ENCODE measurements around the gene PRRG1. TPM values are rescaled to one million over a fixed set of nuclear protein-coding genes. Genes with fewer than 3 reads are reported as not detected.

The PRRG1 gene
- total and polyA plus RNA-seq, 2 donors (not counting 1 experiment from before 2014, with no cell fraction given) = 10.2 to 15.5 TPM

GRCh38 chrX:37437160-37437559 is 88.0 kb downstream of the PRRG1 start:
- Histone ChIP-seq H3K4me3 (replicated peaks in 1 of 4; ENCODE audit: control extremely low read depth in 1 of 4, insufficient read depth in 1 of 4, low read depth in 3 of 4, low read length in 4 of 4) (no peak overlapping the region), H3K36me3 (ENCODE audit: control insufficient read depth, insufficient read depth, low read length) (no peaks in the 10 kb centered on the region), H2AFZ (ENCODE audit: low read length) (no peak overlapping the region), H3K4me1 (ENCODE audit: control insufficient read depth, extremely low read depth, insufficient read depth, low read length) (no peaks in the 10 kb centered on the region), H3K4me2 (ENCODE audit: extremely low read depth, insufficient read depth, low read length) (no peak overlapping the region), H3K9me3 (ENCODE audit: control insufficient read depth, insufficient read depth, low read depth, low read length) (no peaks in the 10 kb centered on the region), H3K79me2 (ENCODE audit: control insufficient read depth, insufficient read depth, low read length) (no peaks in the 10 kb centered on the region), H3K27me3 (ENCODE audit: control insufficient read depth, insufficient read depth, low read length) (no peaks in the 10 kb centered on the region), H3K27ac (ENCODE audit: insufficient read depth, low read length) (no peak overlapping the region), H3K9ac (ENCODE audit: insufficient read depth, low read length) (no peak overlapping the region), H4K20me1 (ENCODE audit: control insufficient read depth, extremely low read depth, insufficient read depth, low read length) (no peaks in the 10 kb centered on the region)
- DNase-seq (ENCODE audit: low read depth in 2 of 2) = no peak
- TF ChIP-seq EZH2 (IDR thresholded peaks at IDR 0.05; ENCODE audit: low read length, missing control alignments) = no peak
- TF ChIP-seq CTCF (conservative IDR thresholded peaks at IDR 0.05 in 1 of 2, IDR thresholded peaks at IDR 0.05 in 1 of 2; ENCODE audit: low read depth in 1 of 2, low read length in 2 of 2) = no peak

GRCh38 chrX:37441377-37441776 is 92.2 kb downstream of the PRRG1 start:
- no peak for DNase-seq (ENCODE audit: low read depth in 2 of 2)
- TF ChIP-seq EZH2 (IDR thresholded peaks at IDR 0.05; ENCODE audit: low read length, missing control alignments) (no peak), CTCF (conservative IDR thresholded peaks at IDR 0.05 in 1 of 2, IDR thresholded peaks at IDR 0.05 in 1 of 2; ENCODE audit: low read depth in 1 of 2, low read length in 2 of 2) (no peak)
- no peak overlapping the region for H3K9ac ChIP-seq (ENCODE audit: insufficient read depth, low read length)

DNA sequence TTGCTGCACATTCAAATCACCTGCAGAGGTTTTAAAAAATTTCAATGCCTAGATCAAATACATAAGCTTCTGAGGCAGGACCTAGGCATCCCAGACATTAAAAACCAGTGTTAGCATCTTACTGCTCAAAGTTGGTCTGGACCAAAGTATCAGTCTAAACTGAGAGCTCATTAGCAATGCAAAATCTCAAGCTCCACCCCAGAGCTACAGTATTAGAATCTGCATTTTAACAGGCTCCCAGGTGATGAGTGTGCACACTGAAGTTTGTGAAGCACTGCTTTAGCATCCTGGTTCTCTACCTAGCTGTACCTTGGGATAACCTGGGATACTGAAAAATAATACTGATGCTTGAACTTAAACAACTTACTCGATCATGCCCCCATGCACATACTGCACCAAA is 96.0 kb downstream of the PRRG1 start:
- TF ChIP-seq CTCF (conservative IDR thresholded peaks at IDR 0.05 in 1 of 2, IDR thresholded peaks at IDR 0.05 in 1 of 2; ENCODE audit: low read depth in 1 of 2, low read length in 2 of 2) (no peak), EZH2 (IDR thresholded peaks at IDR 0.05; ENCODE audit: low read length, missing control alignments) (no peak)
- Histone ChIP-seq H2AFZ (ENCODE audit: low read length) (no peak overlapping the region), H3K9ac (ENCODE audit: insufficient read depth, low read length) (no peak overlapping the region), H3K4me3 (replicated peaks in 1 of 4; ENCODE audit: control extremely low read depth in 1 of 4, insufficient read depth in 1 of 4, low read depth in 3 of 4, low read length in 4 of 4) (no peak overlapping the region), H3K9me3 (ENCODE audit: control insufficient read depth, insufficient read depth, low read depth, low read length) (no peaks in the 10 kb centered on the region), H4K20me1 (ENCODE audit: control insufficient read depth, extremely low read depth, insufficient read depth, low read length) (no peaks in the 10 kb centered on the region), H3K27ac (ENCODE audit: insufficient read depth, low read length) (no peak overlapping the region), H3K36me3 (ENCODE audit: control insufficient read depth, insufficient read depth, low read length) (no peaks in the 10 kb centered on the region), H3K79me2 (ENCODE audit: control insufficient read depth, insufficient read depth, low read length) (no peaks in the 10 kb centered on the region), H3K4me2 (ENCODE audit: extremely low read depth, insufficient read depth, low read length) (no peak overlapping the region), H3K27me3 (ENCODE audit: control insufficient read depth, insufficient read depth, low read length) (no peaks in the 10 kb centered on the region), H3K4me1 (ENCODE audit: control insufficient read depth, extremely low read depth, insufficient read depth, low read length) (no peaks in the 10 kb centered on the region)
- DNase-seq (ENCODE audit: low read depth in 2 of 2) = no peak

More at GRCh38 chrX:37441377-37441776, 92.2 kb downstream of the PRRG1 start:
- Histone ChIP-seq H4K20me1 (ENCODE audit: control insufficient read depth, extremely low read depth, insufficient read depth, low read length) (no peaks in the 10 kb centered on the region), H3K36me3 (ENCODE audit: control insufficient read depth, insufficient read depth, low read length) (no peaks in the 10 kb centered on the region), H3K27ac (ENCODE audit: insufficient read depth, low read length) (no peak overlapping the region), H3K4me3 (replicated peaks in 1 of 4; ENCODE audit: control extremely low read depth in 1 of 4, insufficient read depth in 1 of 4, low read depth in 3 of 4, low read length in 4 of 4) (no peak overlapping the region), H3K79me2 (ENCODE audit: control insufficient read depth, insufficient read depth, low read length) (no peaks in the 10 kb centered on the region), H2AFZ (ENCODE audit: low read length) (no peak overlapping the region), H3K9me3 (ENCODE audit: control insufficient read depth, insufficient read depth, low read depth, low read length) (no peaks in the 10 kb centered on the region), H3K4me1 (ENCODE audit: control insufficient read depth, extremely low read depth, insufficient read depth, low read length) (no peaks in the 10 kb centered on the region), H3K27me3 (ENCODE audit: control insufficient read depth, insufficient read depth, low read length) (no peaks in the 10 kb centered on the region), H3K4me2 (ENCODE audit: extremely low read depth, insufficient read depth, low read length) (no peak overlapping the region)

Data from fibroblast of lung (primary cell).